ENCODE measurements around the gene EDAR. TPM values are rescaled to one million over a fixed set of nuclear protein-coding genes. Genes with fewer than 3 reads are reported as not detected.

The EDAR gene
- total RNA-seq, 2 donors from 2014 or later = not detected

DNA sequence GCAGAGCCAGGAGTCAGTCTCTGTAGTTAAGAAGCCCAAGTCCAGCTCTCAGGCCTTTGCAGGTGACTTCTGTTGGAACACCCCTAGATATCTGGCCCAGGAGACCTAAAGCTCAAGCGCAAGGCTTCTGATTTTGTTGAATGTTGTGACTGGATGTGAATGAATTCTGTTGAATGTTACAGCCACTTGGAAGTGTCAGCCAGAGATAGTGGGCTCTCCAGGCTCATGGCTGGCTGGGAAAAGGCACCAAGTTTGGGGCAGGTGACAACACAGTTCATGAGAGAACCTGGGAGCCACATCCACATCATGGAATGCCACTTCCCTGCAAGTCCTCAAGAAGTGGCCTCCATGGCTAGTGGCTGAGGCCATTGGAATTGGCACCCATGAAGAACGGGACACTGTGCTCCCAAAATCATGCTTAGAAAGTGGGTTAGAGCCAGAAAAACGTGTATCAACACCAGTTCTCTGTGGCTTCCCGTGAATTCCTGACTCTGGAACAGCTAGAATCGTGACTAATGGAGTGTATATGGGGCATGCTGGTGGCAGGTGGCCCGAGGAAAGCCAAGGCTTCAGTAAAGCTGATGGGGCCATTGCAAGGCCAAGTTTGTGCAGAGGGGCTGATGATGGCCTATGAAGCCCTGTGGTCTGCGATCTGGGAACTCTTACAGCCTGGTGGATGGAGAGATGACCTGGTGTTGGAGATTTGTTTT, 30.2 kb downstream of the EDAR start:
- peaks cover 57% of the 10 kb centered on the region for H3K27me3 ChIP-seq (ENCODE audit: control insufficient read depth, insufficient read depth, low read length, poor library complexity, severe bottlenecking)
- no peak overlapping the region for H3K4me3 ChIP-seq (ENCODE audit: low read length)
- H3K4me1 ChIP-seq (ENCODE audit: control insufficient read depth, insufficient read depth, low read length) = peaks cover 13% of the 10 kb centered on the region
- peaks cover 14% of the 10 kb centered on the region for H3K4me1 Mint-ChIP-seq
- H3K9me3 Mint-ChIP-seq = no peaks in the 10 kb centered on the region
- WGBS, 2 experiments (ENCODE audit: insufficient coverage in 1 of 2, insufficient read length in 1 of 2) = 91 to 94% methylated on average over 7 of the region's 7 CpGs
- H3K4me3 Mint-ChIP-seq = no peak overlapping the region
- no peak overlapping the region for H3K9ac ChIP-seq (ENCODE audit: extremely low read depth, low read length, poor library complexity, severe bottlenecking)
- peaks cover 56% of the 10 kb centered on the region for H3K27me3 Mint-ChIP-seq (ENCODE audit: insufficient read depth)
- no peak overlapping the region for H3K27ac Mint-ChIP-seq
- no peaks in the 10 kb centered on the region for H3K36me3 ChIP-seq (ENCODE audit: control insufficient read depth, insufficient read depth, low read length)
- no peaks in the 10 kb centered on the region for H3K36me3 Mint-ChIP-seq (ENCODE audit: low read depth)
- no peak overlapping the region for H3K27ac ChIP-seq (ENCODE audit: low read depth, low read length)
- TF ChIP-seq, protein P1, sequence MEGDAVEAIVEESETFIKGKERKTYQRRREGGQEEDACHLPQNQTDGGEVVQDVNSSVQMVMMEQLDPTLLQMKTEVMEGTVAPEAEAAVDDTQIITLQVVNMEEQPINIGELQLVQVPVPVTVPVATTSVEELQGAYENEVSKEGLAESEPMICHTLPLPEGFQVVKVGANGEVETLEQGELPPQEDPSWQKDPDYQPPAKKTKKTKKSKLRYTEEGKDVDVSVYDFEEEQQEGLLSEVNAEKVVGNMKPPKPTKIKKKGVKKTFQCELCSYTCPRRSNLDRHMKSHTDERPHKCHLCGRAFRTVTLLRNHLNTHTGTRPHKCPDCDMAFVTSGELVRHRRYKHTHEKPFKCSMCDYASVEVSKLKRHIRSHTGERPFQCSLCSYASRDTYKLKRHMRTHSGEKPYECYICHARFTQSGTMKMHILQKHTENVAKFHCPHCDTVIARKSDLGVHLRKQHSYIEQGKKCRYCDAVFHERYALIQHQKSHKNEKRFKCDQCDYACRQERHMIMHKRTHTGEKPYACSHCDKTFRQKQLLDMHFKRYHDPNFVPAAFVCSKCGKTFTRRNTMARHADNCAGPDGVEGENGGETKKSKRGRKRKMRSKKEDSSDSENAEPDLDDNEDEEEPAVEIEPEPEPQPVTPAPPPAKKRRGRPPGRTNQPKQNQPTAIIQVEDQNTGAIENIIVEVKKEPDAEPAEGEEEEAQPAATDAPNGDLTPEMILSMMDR (conservative IDR thresholded peaks at IDR 0.05) = no peak
- no peak for DNase-seq
- no peaks in the 10 kb centered on the region for H3K9me3 ChIP-seq (ENCODE audit: control insufficient read depth, low read length)

DNA sequence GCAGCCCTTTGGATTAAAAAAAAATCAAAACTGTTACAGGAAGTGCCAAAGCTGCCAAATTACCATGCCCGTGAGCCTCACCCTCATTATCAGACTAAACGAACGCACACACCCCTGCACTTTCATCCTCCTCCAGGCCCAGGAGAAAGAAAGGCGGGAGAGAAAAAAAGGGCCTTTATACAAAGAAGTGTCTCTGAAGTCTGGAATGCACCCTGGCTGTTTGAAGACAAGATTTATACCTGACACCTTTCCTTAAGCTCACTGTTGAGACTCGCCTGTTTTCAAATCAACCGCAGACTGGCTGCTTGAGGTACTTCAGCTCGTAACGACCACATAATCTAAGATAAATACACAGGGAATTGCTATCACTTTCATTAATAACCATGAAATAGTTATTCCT, 31.0 kb downstream of the EDAR start:
- Histone ChIP-seq H3K27ac (ENCODE audit: low read depth, low read length) (no peak overlapping the region), H3K4me1 (ENCODE audit: control insufficient read depth, insufficient read depth, low read length) (peaks cover 13% of the 10 kb centered on the region), H3K4me3 (ENCODE audit: low read length) (no peak overlapping the region), H3K9me3 (ENCODE audit: control insufficient read depth, low read length) (no peaks in the 10 kb centered on the region), H3K36me3 (ENCODE audit: control insufficient read depth, insufficient read depth, low read length) (no peaks in the 10 kb centered on the region), H3K27me3 (ENCODE audit: control insufficient read depth, insufficient read depth, low read length, poor library complexity, severe bottlenecking) (peaks cover 56% of the 10 kb centered on the region), H3K9ac (ENCODE audit: extremely low read depth, low read length, poor library complexity, severe bottlenecking) (no peak overlapping the region)
- Mint-ChIP-seq H3K9me3 (no peaks in the 10 kb centered on the region), H3K4me1 (peaks cover 14% of the 10 kb centered on the region), H3K27me3 (ENCODE audit: insufficient read depth) (peaks cover 52% of the 10 kb centered on the region), H3K4me3 (no peak overlapping the region), H3K36me3 (ENCODE audit: low read depth) (no peaks in the 10 kb centered on the region), H3K27ac (no peak overlapping the region)
- TF ChIP-seq, protein P1 (conservative IDR thresholded peaks at IDR 0.05) = no peak
- DNase-seq = no peak
- 82 to 86% methylated on average over 4 to 8 of the region's 8 CpGs for WGBS, 2 experiments (ENCODE audit: insufficient coverage in 1 of 2, insufficient read length in 1 of 2)

DNA sequence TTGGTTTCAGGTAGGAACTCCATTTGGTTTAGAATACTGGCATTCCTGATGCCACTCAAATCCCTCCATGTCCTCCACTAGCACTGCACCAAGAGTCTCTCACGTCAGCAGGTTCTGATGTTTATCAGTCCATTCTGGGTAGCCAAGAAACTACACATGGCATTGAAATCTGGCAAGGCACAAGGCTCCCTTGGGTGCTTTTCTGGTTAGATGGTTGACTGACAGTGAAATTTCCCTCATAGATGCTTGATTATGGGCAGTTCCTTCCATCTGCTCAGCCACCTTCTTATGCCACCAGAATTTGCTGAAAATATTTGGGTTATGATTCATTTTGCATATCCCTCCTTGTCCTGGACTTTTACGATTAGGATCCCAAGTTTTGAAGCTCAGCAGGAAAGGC, 32.6 kb downstream of the EDAR start:
- no peaks in the 10 kb centered on the region for H3K36me3 Mint-ChIP-seq (ENCODE audit: low read depth)
- no peak overlapping the region for H3K27ac Mint-ChIP-seq
- no peak for DNase-seq
- H3K36me3 ChIP-seq (ENCODE audit: control insufficient read depth, insufficient read depth, low read length) = no peaks in the 10 kb centered on the region
- H3K4me1 ChIP-seq (ENCODE audit: control insufficient read depth, insufficient read depth, low read length) = peaks cover 13% of the 10 kb centered on the region
- H3K9me3 ChIP-seq (ENCODE audit: control insufficient read depth, low read length) = no peaks in the 10 kb centered on the region
- whole genome bisulfite sequencing, 2 experiments (ENCODE audit: insufficient coverage in 1 of 2, insufficient read length in 1 of 2) = 93 to 100% methylated on average over 2 of the region's 2 CpGs
- TF ChIP-seq, protein P1 (conservative IDR thresholded peaks at IDR 0.05) = no peak
- no peak overlapping the region for H3K4me3 ChIP-seq (ENCODE audit: low read length)
- H3K9me3 Mint-ChIP-seq = no peaks in the 10 kb centered on the region
- H3K4me1 Mint-ChIP-seq = peaks cover 14% of the 10 kb centered on the region
- H3K27me3 ChIP-seq (ENCODE audit: control insufficient read depth, insufficient read depth, low read length, poor library complexity, severe bottlenecking) = peaks cover 41% of the 10 kb centered on the region
- no peak overlapping the region for H3K27ac ChIP-seq (ENCODE audit: low read depth, low read length)
- no peak overlapping the region for H3K4me3 Mint-ChIP-seq
- H3K27me3 Mint-ChIP-seq (ENCODE audit: insufficient read depth) = peaks cover 37% of the 10 kb centered on the region
- no peak overlapping the region for H3K9ac ChIP-seq (ENCODE audit: extremely low read depth, low read length, poor library complexity, severe bottlenecking)
